Endodermal cell (in vitro differentiated cells): ENCODE data around the gene GFPT2. TPM values are rescaled to one million over a fixed set of nuclear protein-coding genes. Genes with fewer than 3 reads are reported as not detected.

Source experiments
- DNase-seq: peaks from one replicate; pipeline ENCODE4 v3.0.0-alpha.2; 2017
- H3K27ac ChIP-seq: 2 replicates; pipeline ENCODE4 v1.5.1; 2013; ENCODE audit warnings: mild to moderate bottlenecking, low read depth, low read length, moderate library complexity
- H3K27me3 ChIP-seq: 2 replicates; pipeline ENCODE4 v1.6.1; 2013; ENCODE audit warnings: mild to moderate bottlenecking, low read length, moderate library complexity; ENCODE audit not compliant: insufficient read depth, control insufficient read depth, poor library complexity, severe bottlenecking
- H3K36me3 ChIP-seq: 2 replicates; pipeline ENCODE4 v1.7.0; 2013; ENCODE audit warnings: mild to moderate bottlenecking, low read length, moderate library complexity; ENCODE audit not compliant: control insufficient read depth, insufficient read depth
- H3K4me1 ChIP-seq: one replicate; pipeline ENCODE4 v1.7.0; 2013; ENCODE audit warnings: low read length; ENCODE audit not compliant: control insufficient read depth, insufficient read depth
- H3K4me3 ChIP-seq: 2 replicates; pipeline ENCODE4 v1.5.1; 2013; ENCODE audit warnings: mild to moderate bottlenecking, low read length, moderate library complexity
- H3K9ac ChIP-seq: 2 replicates; pipeline ENCODE4 v1.6.1; 2013; ENCODE audit warnings: mild to moderate bottlenecking, low read length, moderate library complexity; ENCODE audit not compliant: poor library complexity, severe bottlenecking; ENCODE audit errors: extremely low read depth
- H3K9me3 ChIP-seq: 2 replicates; pipeline ENCODE4 v1.6.1; 2013; ENCODE audit warnings: mild to moderate bottlenecking, low read length, moderate library complexity; ENCODE audit not compliant: control insufficient read depth
- H3K27ac Mint-ChIP-seq: 2 replicates; pipeline ENCODE4 v1.8.0; 2020; ENCODE audit warnings: mixed read lengths
- H3K27me3 Mint-ChIP-seq: 2 replicates; pipeline ENCODE4 v1.8.0; 2021; ENCODE audit warnings: mild to moderate bottlenecking, mixed read lengths; ENCODE audit not compliant: insufficient read depth
- H3K36me3 Mint-ChIP-seq: 2 replicates; pipeline ENCODE4 v1.8.0; 2020; ENCODE audit warnings: low read depth, mixed read lengths
- H3K4me1 Mint-ChIP-seq: 2 replicates; pipeline ENCODE4 v1.8.0; 2020; ENCODE audit warnings: mixed read lengths
- H3K4me3 Mint-ChIP-seq: 2 replicates; pipeline ENCODE4 v1.8.0; 2020; ENCODE audit warnings: mild to moderate bottlenecking, moderate library complexity, mixed read lengths
- H3K9me3 Mint-ChIP-seq: 2 replicates; pipeline ENCODE4 v1.8.0; 2020; ENCODE audit warnings: mild to moderate bottlenecking, mixed read lengths
- WGBS, 2 experiments: methylation state at CpG; one replicate each; pipeline versions ENCODE4 v1.1.5 to v1.1.7; 2013; ENCODE audit warnings: missing lambda C conversion rate in 2 of 2, mixed read lengths in 1 of 2; ENCODE audit not compliant: insufficient coverage in 1 of 2, insufficient read length in 1 of 2; 5-methylcytosine and 5-hydroxymethylcytosine counted together
- total RNA-seq, 2 donors: library from RNA; stranded (reverse); fragmentation: NEBNext Ultra II Directional in 1 of 2; extraction: Animal tissue kit (Norgen Biotek cat#: 25700) in 1 of 2; gene quantifications; 2 replicates in 1 of 2; 3 replicates in 1 of 2; pipeline ENCODE4 v1.2.1, GENCODE V29; 2021
- TF ChIP-seq, protein P1 (sequence below): fragments of 200-600 bp; sonication (generic); conservative IDR thresholded peaks from 2 replicates; pipeline ENCODE4 v1.5.0; 2021; ENCODE audit warnings: antibody characterized with exemption, mild to moderate bottlenecking

Gene GFPT2
- total RNA-seq, 2 donors from 2014 or later, result 19.5 to 37.3 TPM

DNA sequence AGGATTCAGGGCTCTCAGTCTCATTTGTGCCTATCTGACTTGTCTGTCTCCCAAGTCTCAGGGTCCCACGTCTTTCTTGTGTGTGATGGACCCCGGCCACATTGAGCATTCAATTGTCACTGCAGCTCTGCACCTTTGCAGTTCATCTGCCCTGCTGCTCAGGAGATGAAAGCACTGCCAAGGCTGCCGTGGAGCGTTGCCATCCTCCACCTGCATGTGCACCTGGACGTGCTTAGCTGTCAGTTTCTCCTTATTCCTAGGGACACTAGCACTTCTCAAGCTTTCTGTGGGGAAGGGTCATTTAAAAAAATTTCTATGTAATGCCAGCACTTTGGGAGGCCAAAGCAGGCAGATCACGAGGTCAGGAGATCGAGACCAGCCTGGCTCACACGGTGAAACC is 22.8 kb upstream of the GFPT2 start:
- no peaks in the 10 kb centered on the region for H3K9me3 Mint-ChIP-seq
- no peak overlapping the region for H3K4me3 Mint-ChIP-seq
- H3K27me3 ChIP-seq, result no peaks in the 10 kb centered on the region
- H3K9me3 ChIP-seq, result no peaks in the 10 kb centered on the region
- no peaks in the 10 kb centered on the region for H3K4me1 Mint-ChIP-seq
- H3K27ac Mint-ChIP-seq, result no peak overlapping the region
- WGBS, 2 experiments, result 88 to 90% methylated on average over 6 to 8 of the region's 8 CpGs
- no peak overlapping the region for H3K4me3 ChIP-seq
- no peaks in the 10 kb centered on the region for H3K36me3 Mint-ChIP-seq
- H3K9ac ChIP-seq, result no peak overlapping the region
- no peaks in the 10 kb centered on the region for H3K36me3 ChIP-seq
- no peaks in the 10 kb centered on the region for H3K4me1 ChIP-seq
- H3K27ac ChIP-seq, result no peak overlapping the region
- TF ChIP-seq, protein P1, sequence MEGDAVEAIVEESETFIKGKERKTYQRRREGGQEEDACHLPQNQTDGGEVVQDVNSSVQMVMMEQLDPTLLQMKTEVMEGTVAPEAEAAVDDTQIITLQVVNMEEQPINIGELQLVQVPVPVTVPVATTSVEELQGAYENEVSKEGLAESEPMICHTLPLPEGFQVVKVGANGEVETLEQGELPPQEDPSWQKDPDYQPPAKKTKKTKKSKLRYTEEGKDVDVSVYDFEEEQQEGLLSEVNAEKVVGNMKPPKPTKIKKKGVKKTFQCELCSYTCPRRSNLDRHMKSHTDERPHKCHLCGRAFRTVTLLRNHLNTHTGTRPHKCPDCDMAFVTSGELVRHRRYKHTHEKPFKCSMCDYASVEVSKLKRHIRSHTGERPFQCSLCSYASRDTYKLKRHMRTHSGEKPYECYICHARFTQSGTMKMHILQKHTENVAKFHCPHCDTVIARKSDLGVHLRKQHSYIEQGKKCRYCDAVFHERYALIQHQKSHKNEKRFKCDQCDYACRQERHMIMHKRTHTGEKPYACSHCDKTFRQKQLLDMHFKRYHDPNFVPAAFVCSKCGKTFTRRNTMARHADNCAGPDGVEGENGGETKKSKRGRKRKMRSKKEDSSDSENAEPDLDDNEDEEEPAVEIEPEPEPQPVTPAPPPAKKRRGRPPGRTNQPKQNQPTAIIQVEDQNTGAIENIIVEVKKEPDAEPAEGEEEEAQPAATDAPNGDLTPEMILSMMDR, result no peak
- no peak for DNase-seq
- H3K27me3 Mint-ChIP-seq, result no peaks in the 10 kb centered on the region

DNA sequence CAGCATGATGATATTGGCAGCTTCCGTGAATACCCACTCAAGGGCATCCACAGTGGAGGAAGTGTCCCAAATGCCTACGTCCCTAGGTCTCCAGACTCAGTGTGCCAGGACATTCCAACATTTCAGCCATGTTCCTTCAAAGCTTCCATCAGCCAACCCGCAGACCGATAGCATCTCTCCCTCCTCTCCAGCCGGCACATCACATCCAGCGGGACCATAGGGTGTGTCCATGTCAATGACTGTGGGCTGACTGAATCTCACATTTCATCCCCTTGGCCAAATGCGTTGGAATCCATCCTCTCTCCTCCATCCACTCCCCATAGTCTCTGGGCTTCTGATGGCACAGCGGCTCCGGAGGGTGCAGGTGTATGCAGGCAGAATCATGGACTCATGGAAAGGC is 22.2 kb upstream of the GFPT2 start:
- TF ChIP-seq, protein P1, result no peak
- Histone ChIP-seq H3K36me3 (no peaks in the 10 kb centered on the region), H3K9me3 (no peaks in the 10 kb centered on the region), H3K4me1 (no peaks in the 10 kb centered on the region), H3K27ac (no peak overlapping the region), H3K4me3 (no peak overlapping the region), H3K27me3 (no peaks in the 10 kb centered on the region), H3K9ac (no peak overlapping the region)
- Mint-ChIP-seq H3K36me3 (no peaks in the 10 kb centered on the region), H3K4me1 (no peaks in the 10 kb centered on the region), H3K27ac (no peak overlapping the region), H3K27me3 (no peaks in the 10 kb centered on the region), H3K9me3 (no peaks in the 10 kb centered on the region), H3K4me3 (no peak overlapping the region)
- 82 to 88% methylated on average over 7 to 9 of the region's 9 CpGs for WGBS, 2 experiments
- no peak for DNase-seq

DNA sequence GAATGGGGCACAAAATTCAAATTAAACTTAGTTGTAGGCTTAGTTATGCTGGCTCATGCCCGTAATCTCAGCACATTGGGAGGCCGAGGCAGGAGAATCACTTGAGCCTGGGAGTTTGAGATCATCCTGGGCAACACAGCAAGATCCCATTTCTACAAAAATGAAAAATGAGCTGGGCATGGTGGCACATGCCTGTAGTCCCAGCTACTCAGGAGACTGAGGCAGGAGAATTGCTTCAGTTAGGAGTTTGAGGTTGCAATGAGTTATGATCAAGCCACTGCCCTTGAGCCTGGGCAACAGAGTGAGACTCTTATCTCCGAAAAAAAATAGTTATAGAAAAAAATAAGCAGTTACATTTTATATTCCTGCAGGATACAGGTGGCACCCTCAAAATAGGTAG is 20.7 kb upstream of the GFPT2 start:
- Mint-ChIP-seq H3K4me3 (no peak overlapping the region), H3K9me3 (no peaks in the 10 kb centered on the region), H3K4me1 (no peaks in the 10 kb centered on the region), H3K36me3 (no peaks in the 10 kb centered on the region), H3K27ac (no peak overlapping the region), H3K27me3 (no peaks in the 10 kb centered on the region)
- no peak for DNase-seq
- Histone ChIP-seq H3K9ac (no peak overlapping the region), H3K9me3 (no peaks in the 10 kb centered on the region), H3K4me3 (no peak overlapping the region), H3K27ac (no peak overlapping the region), H3K4me1 (no peaks in the 10 kb centered on the region), H3K36me3 (no peaks in the 10 kb centered on the region), H3K27me3 (no peaks in the 10 kb centered on the region)
- TF ChIP-seq, protein P1, result no peak
- WGBS, 2 experiments, result 91 to 94% methylated on average over 2 to 3 of the region's 3 CpGs
